ENCODE measurements around the gene CXADR.
"Not testable (repeated sequence)": the region's sequence is repeated elsewhere in the genome, so short reads cannot be mapped to it uniquely, and the experiment has no call there.

CXADR gene

DNA sequence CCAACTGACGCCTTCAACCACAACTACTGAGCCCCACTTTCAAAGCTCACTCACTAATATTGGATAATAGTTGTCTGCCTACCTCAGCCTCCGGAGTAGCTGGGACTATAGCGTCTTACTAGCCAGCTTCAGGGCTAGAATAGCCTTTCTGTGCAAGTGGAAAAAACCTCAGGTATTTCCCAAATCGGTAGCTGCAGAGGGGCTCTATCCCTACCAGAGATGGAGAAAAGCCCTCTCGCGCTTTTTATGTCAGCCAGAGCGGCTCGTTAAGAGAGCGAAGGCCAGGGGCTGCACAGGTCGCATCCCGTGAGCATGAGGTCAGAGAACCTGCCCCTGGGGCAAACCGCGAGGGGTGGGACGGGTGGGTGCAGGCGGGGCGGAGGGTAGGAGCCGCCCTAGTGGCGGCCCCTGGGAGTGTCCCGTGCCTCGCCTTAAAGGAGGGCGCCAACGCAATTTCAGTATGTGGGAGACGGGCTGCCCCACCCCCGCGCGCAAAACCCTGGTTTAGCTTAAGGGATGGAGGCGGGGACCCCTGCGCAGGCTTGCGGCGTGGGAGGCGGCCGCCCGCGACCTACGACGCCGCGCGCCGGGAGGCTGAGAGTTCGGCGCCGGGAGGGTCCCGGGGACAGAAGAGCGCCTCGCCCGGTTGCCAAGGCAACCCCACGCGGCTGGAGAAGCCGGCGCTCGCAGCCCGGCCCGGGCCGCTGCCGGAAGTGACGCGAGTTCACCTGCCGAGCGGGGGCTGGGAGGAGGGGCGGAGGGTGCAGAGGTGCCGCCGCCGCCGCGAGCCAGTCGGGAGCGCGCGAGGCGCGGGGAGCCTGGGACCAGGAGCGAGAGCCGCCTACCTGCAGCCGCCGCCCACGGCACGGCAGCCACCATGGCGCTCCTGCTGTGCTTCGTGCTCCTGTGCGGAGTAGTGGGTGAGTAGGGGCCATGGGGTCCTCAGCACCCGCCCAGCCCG is at the start of gene CXADR:
Gene CXADR (plus strand): TSS at position 791 of the 961 bp plus-strand sequence. CDS start 87 bp downstream, at position 878.
- Histone ChIP-seq H3K9ac (ENCODE audit: low read depth, low read length) (peak within 1 kb of the TSS; percentile 93), H3K9me3 (ENCODE audit: control insufficient read depth, insufficient read depth, low read length) (no peaks in the 10 kb centered on the region), H3K27me3 (ENCODE audit: control insufficient read depth, insufficient read depth, low read length) (no peaks in the 10 kb centered on the region), H3K36me3 (ENCODE audit: control insufficient read depth, insufficient read depth, low read length) (no peaks in the 10 kb centered on the region), H3K4me1 (ENCODE audit: control insufficient read depth, insufficient read depth, low read length) (peaks cover 14% of the 10 kb centered on the region), H3K4me3 (ENCODE audit: low read depth, low read length) (peak within 1 kb of the TSS; percentile 76)

DNA sequence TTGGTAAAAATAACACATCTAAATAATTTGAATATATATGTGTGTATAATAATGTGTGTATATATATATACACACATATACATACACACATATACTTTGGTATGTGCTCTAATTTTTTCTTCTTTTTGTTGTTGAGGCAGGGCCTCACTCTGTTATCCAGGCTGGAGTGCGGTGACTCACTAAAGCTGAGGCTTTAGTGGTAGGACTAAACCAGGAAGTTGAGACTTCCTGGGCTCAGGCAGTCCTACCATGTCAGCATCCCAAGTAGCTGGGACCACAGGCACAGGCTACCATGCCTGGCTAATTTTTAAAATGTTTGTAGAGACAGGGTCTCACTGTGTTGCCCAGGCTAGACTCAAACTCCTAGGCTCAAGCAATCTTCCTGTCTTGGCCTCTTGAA is 46.7 kb upstream of the CXADR start:
- Histone ChIP-seq H3K9ac (ENCODE audit: low read depth, low read length) (no peak overlapping the region), H3K36me3 (ENCODE audit: control insufficient read depth, insufficient read depth, low read length) (no peaks in the 10 kb centered on the region), H3K27me3 (ENCODE audit: control insufficient read depth, insufficient read depth, low read length) (no peaks in the 10 kb centered on the region)

DNA sequence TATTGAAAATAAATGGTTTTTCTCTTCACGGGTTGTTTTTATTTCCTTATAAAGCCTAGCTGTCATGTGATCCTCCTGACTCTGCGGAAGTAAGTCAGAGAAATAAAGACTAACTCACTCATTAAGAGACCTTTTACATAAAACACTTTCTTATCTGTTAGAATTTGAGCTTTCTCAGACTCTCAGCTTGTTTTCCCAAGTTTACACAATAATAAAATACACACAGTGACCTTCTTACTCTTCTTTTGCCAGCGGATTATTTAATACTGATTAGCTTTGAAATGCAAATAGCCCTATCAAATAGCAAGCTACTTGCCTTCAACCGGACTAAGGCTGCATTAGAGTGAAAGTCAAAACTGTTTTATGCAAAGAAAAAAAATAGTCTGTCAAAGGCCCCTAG is 45.5 kb upstream of the CXADR start:
- Histone ChIP-seq H3K27me3 (ENCODE audit: control insufficient read depth, insufficient read depth, low read length) (no peaks in the 10 kb centered on the region), H3K9ac (ENCODE audit: low read depth, low read length) (no peak overlapping the region), H3K36me3 (ENCODE audit: control insufficient read depth, insufficient read depth, low read length) (no peaks in the 10 kb centered on the region), H3K4me3 (ENCODE audit: low read depth, low read length) (peak overlapping the region; percentile 48), H3K4me1 (ENCODE audit: control insufficient read depth, insufficient read depth, low read length) (no peaks in the 10 kb centered on the region), H3K9me3 (ENCODE audit: control insufficient read depth, insufficient read depth, low read length) (no peaks in the 10 kb centered on the region)

More for the DNA sequence above, 46.7 kb upstream of the CXADR start:
- H3K4me3 ChIP-seq (ENCODE audit: low read depth, low read length) = no peak overlapping the region
- no peaks in the 10 kb centered on the region for H3K9me3 ChIP-seq (ENCODE audit: control insufficient read depth, insufficient read depth, low read length)
- no peaks in the 10 kb centered on the region for H3K4me1 ChIP-seq (ENCODE audit: control insufficient read depth, insufficient read depth, low read length)

DNA sequence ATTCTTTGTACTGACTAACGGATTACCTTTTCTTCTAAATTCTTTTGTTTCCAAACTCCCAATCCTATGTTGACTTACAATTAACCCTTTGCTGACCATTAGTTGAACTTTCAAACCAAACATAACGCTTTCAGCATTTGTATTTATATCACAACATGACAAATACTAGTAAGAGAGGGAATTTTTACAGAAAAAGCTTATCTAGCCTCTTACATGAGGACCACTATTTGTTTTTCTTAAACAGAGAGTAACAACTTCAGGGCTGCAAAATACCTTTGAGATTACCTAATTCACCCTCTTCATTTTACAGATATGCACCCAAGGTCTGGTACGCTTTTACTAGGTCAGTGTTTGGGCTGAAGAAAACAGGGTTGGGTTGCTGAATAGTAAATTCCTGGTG is 45.0 kb upstream of the CXADR start:
- no peaks in the 10 kb centered on the region for H3K4me1 ChIP-seq (ENCODE audit: control insufficient read depth, insufficient read depth, low read length)
- peak overlapping the region; percentile 48 for H3K4me3 ChIP-seq (ENCODE audit: low read depth, low read length)
- H3K27me3 ChIP-seq (ENCODE audit: control insufficient read depth, insufficient read depth, low read length) = no peaks in the 10 kb centered on the region
- no peak overlapping the region for H3K9ac ChIP-seq (ENCODE audit: low read depth, low read length)
- H3K36me3 ChIP-seq (ENCODE audit: control insufficient read depth, insufficient read depth, low read length) = no peaks in the 10 kb centered on the region
- H3K9me3 ChIP-seq (ENCODE audit: control insufficient read depth, insufficient read depth, low read length) = no peaks in the 10 kb centered on the region

DNA sequence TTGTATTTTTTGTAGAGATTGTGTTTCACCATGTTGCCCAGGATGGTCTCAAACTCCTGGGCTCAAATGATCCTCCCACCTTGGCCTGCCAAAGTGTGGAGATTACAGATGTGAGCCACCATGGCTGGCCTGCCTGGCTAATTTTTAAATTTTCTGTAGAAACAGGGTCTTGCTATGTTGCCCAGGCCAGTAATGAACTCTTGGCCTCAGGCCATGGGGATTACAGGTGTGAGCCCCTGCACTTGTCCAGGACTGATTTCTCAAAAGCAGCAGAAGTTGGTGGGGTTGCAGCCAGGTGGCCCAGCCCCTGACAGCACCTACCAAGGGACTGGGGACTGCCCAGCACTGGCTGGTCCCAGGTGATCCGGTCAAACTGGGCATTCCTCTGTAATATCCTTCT is 44.1 kb upstream of the CXADR start:
- H3K27me3 ChIP-seq (ENCODE audit: control insufficient read depth, insufficient read depth, low read length) = no peaks in the 10 kb centered on the region
- H3K36me3 ChIP-seq (ENCODE audit: control insufficient read depth, insufficient read depth, low read length) = no peaks in the 10 kb centered on the region
- H3K4me1 ChIP-seq (ENCODE audit: control insufficient read depth, insufficient read depth, low read length) = no peaks in the 10 kb centered on the region

DNA sequence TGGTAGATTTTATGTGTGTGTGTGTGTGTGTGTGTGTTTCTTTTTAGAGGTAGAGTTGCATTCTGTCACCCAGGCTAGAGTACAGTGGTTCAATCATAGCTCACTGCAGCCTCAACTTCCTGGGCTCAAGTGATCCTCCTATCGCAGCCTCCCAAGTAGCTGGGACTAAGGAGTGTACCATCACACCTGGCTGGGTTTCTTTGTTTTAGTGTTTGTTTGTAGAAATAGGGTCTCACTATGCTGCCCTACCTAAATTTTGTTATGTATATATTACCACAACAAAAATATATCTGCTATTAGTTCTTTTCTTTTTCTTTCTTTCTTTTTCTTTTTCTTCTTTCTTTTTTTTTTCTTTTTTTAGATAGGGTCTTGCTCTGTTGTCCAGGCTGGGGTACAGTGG is 43.1 kb upstream of the CXADR start:
- H3K9ac ChIP-seq (ENCODE audit: low read depth, low read length) = no peak overlapping the region
- no peaks in the 10 kb centered on the region for H3K27me3 ChIP-seq (ENCODE audit: control insufficient read depth, insufficient read depth, low read length)
- no peaks in the 10 kb centered on the region for H3K36me3 ChIP-seq (ENCODE audit: control insufficient read depth, insufficient read depth, low read length)

More for the DNA sequence above, 44.1 kb upstream of the CXADR start:
- Histone ChIP-seq H3K9ac (ENCODE audit: low read depth, low read length) (no peak overlapping the region), H3K4me3 (ENCODE audit: low read depth, low read length) (no peak overlapping the region), H3K9me3 (ENCODE audit: control insufficient read depth, insufficient read depth, low read length) (no peaks in the 10 kb centered on the region)

DNA sequence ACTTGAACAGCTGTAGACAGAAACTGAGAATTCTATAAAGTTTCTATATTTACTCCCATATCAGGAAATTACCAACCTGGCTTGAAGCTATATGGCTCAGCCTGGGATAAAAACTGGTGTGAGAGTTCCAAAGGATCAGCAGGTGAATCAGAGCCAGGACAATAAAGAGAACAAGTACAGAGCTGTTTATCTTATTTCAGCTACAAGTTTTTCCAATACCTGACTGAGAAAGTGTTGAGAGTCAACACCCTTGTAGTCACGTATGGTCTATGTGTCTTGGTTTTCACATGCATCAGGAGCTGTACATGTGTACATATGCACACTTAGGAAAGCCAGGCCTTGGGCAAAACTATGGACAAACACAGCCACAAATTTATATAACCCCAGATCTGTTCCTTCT is 40.7 kb upstream of the CXADR start:
- no peaks in the 10 kb centered on the region for H3K9me3 ChIP-seq (ENCODE audit: control insufficient read depth, insufficient read depth, low read length)
- no peaks in the 10 kb centered on the region for H3K27me3 ChIP-seq (ENCODE audit: control insufficient read depth, insufficient read depth, low read length)
- no peak overlapping the region for H3K9ac ChIP-seq (ENCODE audit: low read depth, low read length)
- H3K36me3 ChIP-seq (ENCODE audit: control insufficient read depth, insufficient read depth, low read length) = no peaks in the 10 kb centered on the region
- no peak overlapping the region for H3K4me3 ChIP-seq (ENCODE audit: low read depth, low read length)
- no peaks in the 10 kb centered on the region for H3K4me1 ChIP-seq (ENCODE audit: control insufficient read depth, insufficient read depth, low read length)

More for the DNA sequence above, 43.1 kb upstream of the CXADR start:
- H3K4me1 ChIP-seq (ENCODE audit: control insufficient read depth, insufficient read depth, low read length) = no peaks in the 10 kb centered on the region
- H3K4me3 ChIP-seq (ENCODE audit: low read depth, low read length) = no peak overlapping the region
- no peaks in the 10 kb centered on the region for H3K9me3 ChIP-seq (ENCODE audit: control insufficient read depth, insufficient read depth, low read length)

DNA sequence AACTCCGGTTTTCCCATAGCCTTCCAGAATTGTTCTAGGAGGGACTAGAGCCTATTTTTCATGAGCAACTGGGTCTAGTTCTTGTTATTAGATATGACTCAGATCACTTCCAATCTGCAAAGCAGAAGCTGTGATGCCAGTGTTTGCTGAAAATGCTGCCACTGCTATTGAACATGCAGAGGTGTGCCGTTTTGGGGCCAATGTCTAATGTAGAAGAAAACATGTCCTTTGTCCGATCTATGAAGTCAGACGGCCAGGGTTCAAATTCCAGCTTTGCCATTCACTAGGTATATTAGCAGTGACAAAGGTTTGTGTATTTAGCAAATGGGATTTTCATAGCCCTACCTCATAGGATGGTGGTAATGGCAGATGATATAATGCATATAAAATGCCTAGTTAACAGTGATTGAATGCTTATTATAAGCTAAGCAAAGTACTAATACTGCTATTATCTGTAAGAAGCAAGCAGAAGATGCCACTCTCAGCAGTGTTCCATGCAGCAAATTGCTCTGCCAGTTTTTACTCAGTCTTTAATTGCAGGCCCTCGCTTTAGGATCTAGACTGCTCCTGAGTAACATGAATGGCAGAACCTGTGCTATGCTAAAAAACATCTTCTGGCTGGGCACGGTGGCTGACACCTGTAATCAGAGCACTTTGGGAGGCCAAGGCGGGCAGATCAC is 40.1 kb upstream of the CXADR start:
- no peak overlapping the region for H3K4me3 ChIP-seq (ENCODE audit: low read depth, low read length)
- H3K9ac ChIP-seq (ENCODE audit: low read depth, low read length) = no peak overlapping the region
- no peaks in the 10 kb centered on the region for H3K9me3 ChIP-seq (ENCODE audit: control insufficient read depth, insufficient read depth, low read length)
- no peaks in the 10 kb centered on the region for H3K4me1 ChIP-seq (ENCODE audit: control insufficient read depth, insufficient read depth, low read length)
- no peaks in the 10 kb centered on the region for H3K36me3 ChIP-seq (ENCODE audit: control insufficient read depth, insufficient read depth, low read length)
- H3K27me3 ChIP-seq (ENCODE audit: control insufficient read depth, insufficient read depth, low read length) = no peaks in the 10 kb centered on the region

DNA sequence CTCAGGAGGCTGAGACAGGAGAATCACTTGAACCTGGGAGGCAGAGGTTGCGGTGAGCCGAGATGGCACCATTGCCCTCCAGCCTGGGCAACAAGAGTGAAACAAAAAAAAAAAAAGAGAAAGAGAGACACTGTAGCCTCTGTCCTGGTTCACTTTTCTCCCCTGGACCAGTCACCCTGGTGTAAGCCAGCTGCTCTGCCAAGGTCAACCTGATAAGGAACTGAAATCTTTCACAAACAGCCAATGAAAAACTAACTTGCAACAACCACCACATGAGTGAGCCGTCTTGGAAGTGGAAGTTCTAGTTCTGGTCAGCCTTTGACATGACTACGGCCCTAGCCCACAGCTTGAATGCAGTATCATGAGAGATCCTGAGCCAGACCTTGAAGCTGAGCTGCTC is 36.8 kb upstream of the CXADR start:
- no peaks in the 10 kb centered on the region for H3K36me3 ChIP-seq (ENCODE audit: control insufficient read depth, insufficient read depth, low read length)
- H3K4me3 ChIP-seq (ENCODE audit: low read depth, low read length) = no peak overlapping the region
- H3K27me3 ChIP-seq (ENCODE audit: control insufficient read depth, insufficient read depth, low read length) = no peaks in the 10 kb centered on the region
- no peaks in the 10 kb centered on the region for H3K9me3 ChIP-seq (ENCODE audit: control insufficient read depth, insufficient read depth, low read length)
- H3K9ac ChIP-seq (ENCODE audit: low read depth, low read length) = no peak overlapping the region
- no peaks in the 10 kb centered on the region for H3K4me1 ChIP-seq (ENCODE audit: control insufficient read depth, insufficient read depth, low read length)

DNA sequence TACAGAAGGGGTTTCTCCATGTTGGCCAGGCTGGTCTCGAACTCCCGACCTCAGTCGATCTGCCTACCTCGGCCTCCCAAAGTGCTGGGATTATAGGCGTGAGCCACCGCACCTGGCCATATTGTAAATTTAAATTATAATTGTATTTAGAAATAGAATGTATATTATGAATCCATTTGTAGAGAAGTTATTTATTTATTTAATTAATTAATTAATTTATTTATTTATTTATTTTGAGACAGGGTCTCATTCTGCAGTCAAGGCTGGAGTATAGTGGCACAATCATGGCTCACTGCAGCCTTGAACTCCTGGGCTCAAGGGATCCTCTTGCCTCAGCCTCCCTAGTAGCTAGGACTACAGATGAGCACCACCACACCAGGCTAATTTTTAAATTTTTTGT is 34.7 kb upstream of the CXADR start:
- not testable (repeated sequence) for H3K9ac ChIP-seq (ENCODE audit: low read depth, low read length); H3K27me3 ChIP-seq (ENCODE audit: control insufficient read depth, insufficient read depth, low read length); H3K4me3 ChIP-seq (ENCODE audit: low read depth, low read length); H3K4me1 ChIP-seq (ENCODE audit: control insufficient read depth, insufficient read depth, low read length); H3K9me3 ChIP-seq (ENCODE audit: control insufficient read depth, insufficient read depth, low read length); H3K36me3 ChIP-seq (ENCODE audit: control insufficient read depth, insufficient read depth, low read length)

DNA sequence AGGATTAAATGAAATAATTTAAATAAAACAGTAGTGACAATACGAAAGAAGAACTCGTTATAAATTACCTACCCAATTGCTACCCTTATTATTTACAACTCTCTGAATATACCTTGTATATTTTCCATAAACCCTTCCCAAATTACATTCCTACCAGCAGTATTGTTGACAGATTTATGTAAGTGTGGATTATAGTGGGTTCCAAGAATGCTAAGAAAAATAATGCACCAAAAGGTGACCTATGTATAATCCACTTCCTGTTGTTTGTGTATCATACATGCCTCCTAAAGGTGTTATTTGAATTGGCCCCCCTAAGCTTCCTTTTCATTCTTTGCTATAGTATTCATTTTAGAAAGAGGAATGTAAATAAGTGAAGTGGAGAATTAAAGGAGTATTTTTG is 33.2 kb upstream of the CXADR start:
- no peak overlapping the region for H3K9ac ChIP-seq (ENCODE audit: low read depth, low read length)
- no peak overlapping the region for H3K4me3 ChIP-seq (ENCODE audit: low read depth, low read length)
- no peaks in the 10 kb centered on the region for H3K36me3 ChIP-seq (ENCODE audit: control insufficient read depth, insufficient read depth, low read length)
- no peaks in the 10 kb centered on the region for H3K4me1 ChIP-seq (ENCODE audit: control insufficient read depth, insufficient read depth, low read length)
- H3K27me3 ChIP-seq (ENCODE audit: control insufficient read depth, insufficient read depth, low read length) = no peaks in the 10 kb centered on the region
- no peaks in the 10 kb centered on the region for H3K9me3 ChIP-seq (ENCODE audit: control insufficient read depth, insufficient read depth, low read length)

DNA sequence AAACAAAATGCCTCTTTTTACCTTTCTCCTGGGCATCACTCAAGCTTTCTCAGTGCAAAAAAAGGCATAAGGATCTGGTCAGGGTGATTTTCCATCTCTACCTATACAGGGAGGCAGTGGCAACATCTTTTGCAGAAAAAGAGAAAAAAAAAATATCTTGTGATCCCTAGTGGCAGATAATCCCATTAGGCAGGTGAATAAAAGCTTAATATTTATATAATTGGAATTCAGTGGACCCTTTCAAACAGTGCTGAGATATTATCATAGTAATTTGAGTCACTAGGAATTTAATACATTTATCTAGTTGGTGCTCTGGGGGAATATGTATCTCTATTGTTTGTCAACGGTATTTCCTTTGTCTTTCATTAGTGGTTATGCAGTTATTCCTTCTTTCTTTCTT is 29.9 kb upstream of the CXADR start:
- H3K36me3 ChIP-seq (ENCODE audit: control insufficient read depth, insufficient read depth, low read length) = no peaks in the 10 kb centered on the region
- H3K27me3 ChIP-seq (ENCODE audit: control insufficient read depth, insufficient read depth, low read length) = no peaks in the 10 kb centered on the region
- no peak overlapping the region for H3K9ac ChIP-seq (ENCODE audit: low read depth, low read length)
- H3K4me1 ChIP-seq (ENCODE audit: control insufficient read depth, insufficient read depth, low read length) = no peaks in the 10 kb centered on the region
- H3K9me3 ChIP-seq (ENCODE audit: control insufficient read depth, insufficient read depth, low read length) = no peaks in the 10 kb centered on the region
- H3K4me3 ChIP-seq (ENCODE audit: low read depth, low read length) = no peak overlapping the region

All from iPS-15b (cell line).